GM10248 (cell line): ENCODE results near the gene CLN5.

ENCODE experiments used
- CTCF ChIA-PET: fragments of 300-600 bp; sonication (Branson Sonifier 250); formaldehyde crosslinking; extraction: SDS; loops from one replicate; lab custom pipeline; 2021; ENCODE audit warnings: antibody characterized with exemption; lab: Yijun Ruan, JAX
- POLR2A ChIA-PET: fragments of 350-650 bp; sonication (Branson Sonifier 250); formaldehyde crosslinking; extraction: SDS; loops from one replicate; lab custom pipeline; 2020; ENCODE audit warnings: antibody characterized with exemption; lab: Yijun Ruan, JAX
- DNase-seq: peaks from one replicate; pipeline ENCODE4 v3.0.0; 2012; ENCODE audit errors: extremely low spot score
- CTCF ChIP-seq: IDR thresholded peaks from 2 replicates; pipeline ENCODE4 v1.5.1; 2012; ENCODE audit warnings: mild to moderate bottlenecking, low read depth; ENCODE audit errors: extremely low read depth, missing control alignments, control extremely low read depth

Gene CLN5

GRCh38 chr13:76967031-76967430 is 24.9 kb upstream of the CLN5 start:
- no peak for TF ChIP-seq CTCF
- POLR2A ChIA-PET = no interaction called here
- DNase-seq = no peak
- CTCF ChIA-PET = interaction anchor here (1.7 kb wide), 1 partner anchor 13 kb away, joined by 5 read pairs; no protein-coding TSS in a partner anchor

GRCh38 chr13:76968041-76968440 is 23.8 kb upstream of the CLN5 start:
- ChIA-PET CTCF (interaction anchor here (1.6 to 4.4 kb wide), 2 partner anchors 12 to 16 kb away, joined by 3 to 28 read pairs; no protein-coding TSS in a partner anchor), POLR2A (no interaction called here)
- no peak for TF ChIP-seq CTCF
- no peak for DNase-seq

- no peak for DNase-seq
- ChIA-PET POLR2A (interaction anchor here (0.6 kb wide), 1 partner anchor 979 kb away, joined by 3 read pairs; no protein-coding TSS in a partner anchor), CTCF (interaction anchor here (1.6 to 4.7 kb wide), 4 partner anchors 10 to 18 kb away, joined by 3 to 28 read pairs (median 12); no protein-coding TSS in a partner anchor)
- TF ChIP-seq CTCF = no peak
These were observed 22.2 kb upstream of the CLN5 start for GRCh38 chr13:76969488-76970365.

GRCh38 chr13:76971215-76971614 is 20.7 kb upstream of the CLN5 start:
- POLR2A ChIA-PET = no interaction called here
- CTCF ChIA-PET = interaction anchor here (4.4 to 4.7 kb wide), 2 partner anchors 9 to 15 kb away, joined by 20 to 28 read pairs; no protein-coding TSS in a partner anchor
- no peak for DNase-seq
- no peak for TF ChIP-seq CTCF

GRCh38 chr13:76971851-76972829 is 19.7 kb upstream of the CLN5 start:
- CTCF ChIA-PET = interaction anchor here (4.4 to 4.7 kb wide), 2 partner anchors 8 to 16 kb away, joined by 20 to 28 read pairs; no protein-coding TSS in a partner anchor
- POLR2A ChIA-PET = no interaction called here
- no peak for DNase-seq
- TF ChIP-seq CTCF = no peak
